AG09309 (cell line): ENCODE data around the gene FADS2.

Experiments
- DNase-seq: peaks from one replicate; pipeline ENCODE4 v3.0.0-alpha.2; 2010; ENCODE audit warnings: low read depth
- H3K4me3 ChIP-seq: 2 replicates; pipeline ENCODE4 v1.5.1; 2011; ENCODE audit warnings: mild to moderate bottlenecking, low read depth, low read length, moderate library complexity; ENCODE audit not compliant: control insufficient read depth
- TF ChIP-seq, protein P1 (sequence below): IDR thresholded peaks from 2 replicates; pipeline ENCODE4 v1.5.1; 2011; ENCODE audit warnings: mild to moderate bottlenecking, low read depth, low read length, inconsistent platforms; ENCODE audit not compliant: insufficient read depth, control insufficient read depth; ENCODE audit errors: missing control alignments

The FADS2 gene

DNA sequence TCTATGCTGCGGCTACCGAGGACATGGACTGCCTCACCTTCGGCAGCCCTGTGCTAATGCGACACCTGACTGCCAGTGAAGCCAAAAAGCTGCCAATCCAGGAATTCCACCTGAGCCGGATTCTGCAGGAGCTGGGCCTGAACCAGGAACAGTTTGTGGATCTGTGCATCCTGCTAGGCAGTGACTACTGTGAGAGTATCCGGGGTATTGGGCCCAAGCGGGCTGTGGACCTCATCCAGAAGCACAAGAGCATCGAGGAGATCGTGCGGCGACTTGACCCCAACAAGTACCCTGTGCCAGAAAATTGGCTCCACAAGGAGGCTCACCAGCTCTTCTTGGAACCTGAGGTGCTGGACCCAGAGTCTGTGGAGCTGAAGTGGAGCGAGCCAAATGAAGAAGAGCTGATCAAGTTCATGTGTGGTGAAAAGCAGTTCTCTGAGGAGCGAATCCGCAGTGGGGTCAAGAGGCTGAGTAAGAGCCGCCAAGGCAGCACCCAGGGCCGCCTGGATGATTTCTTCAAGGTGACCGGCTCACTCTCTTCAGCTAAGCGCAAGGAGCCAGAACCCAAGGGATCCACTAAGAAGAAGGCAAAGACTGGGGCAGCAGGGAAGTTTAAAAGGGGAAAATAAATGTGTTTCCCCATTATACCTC is 32.1 kb upstream of the FADS2 start:
- no peak for DNase-seq
- no peak overlapping the region for H3K4me3 ChIP-seq
- TF ChIP-seq, protein P1, sequence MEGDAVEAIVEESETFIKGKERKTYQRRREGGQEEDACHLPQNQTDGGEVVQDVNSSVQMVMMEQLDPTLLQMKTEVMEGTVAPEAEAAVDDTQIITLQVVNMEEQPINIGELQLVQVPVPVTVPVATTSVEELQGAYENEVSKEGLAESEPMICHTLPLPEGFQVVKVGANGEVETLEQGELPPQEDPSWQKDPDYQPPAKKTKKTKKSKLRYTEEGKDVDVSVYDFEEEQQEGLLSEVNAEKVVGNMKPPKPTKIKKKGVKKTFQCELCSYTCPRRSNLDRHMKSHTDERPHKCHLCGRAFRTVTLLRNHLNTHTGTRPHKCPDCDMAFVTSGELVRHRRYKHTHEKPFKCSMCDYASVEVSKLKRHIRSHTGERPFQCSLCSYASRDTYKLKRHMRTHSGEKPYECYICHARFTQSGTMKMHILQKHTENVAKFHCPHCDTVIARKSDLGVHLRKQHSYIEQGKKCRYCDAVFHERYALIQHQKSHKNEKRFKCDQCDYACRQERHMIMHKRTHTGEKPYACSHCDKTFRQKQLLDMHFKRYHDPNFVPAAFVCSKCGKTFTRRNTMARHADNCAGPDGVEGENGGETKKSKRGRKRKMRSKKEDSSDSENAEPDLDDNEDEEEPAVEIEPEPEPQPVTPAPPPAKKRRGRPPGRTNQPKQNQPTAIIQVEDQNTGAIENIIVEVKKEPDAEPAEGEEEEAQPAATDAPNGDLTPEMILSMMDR = no peak

- TF ChIP-seq, protein P1 = peak; percentile 79
- DNase-seq = peak; percentile 46
- no peak overlapping the region for H3K4me3 ChIP-seq
Measured at GRCh38 chr11:61797263-61797944, 30.7 kb upstream of the FADS2 start.

DNA sequence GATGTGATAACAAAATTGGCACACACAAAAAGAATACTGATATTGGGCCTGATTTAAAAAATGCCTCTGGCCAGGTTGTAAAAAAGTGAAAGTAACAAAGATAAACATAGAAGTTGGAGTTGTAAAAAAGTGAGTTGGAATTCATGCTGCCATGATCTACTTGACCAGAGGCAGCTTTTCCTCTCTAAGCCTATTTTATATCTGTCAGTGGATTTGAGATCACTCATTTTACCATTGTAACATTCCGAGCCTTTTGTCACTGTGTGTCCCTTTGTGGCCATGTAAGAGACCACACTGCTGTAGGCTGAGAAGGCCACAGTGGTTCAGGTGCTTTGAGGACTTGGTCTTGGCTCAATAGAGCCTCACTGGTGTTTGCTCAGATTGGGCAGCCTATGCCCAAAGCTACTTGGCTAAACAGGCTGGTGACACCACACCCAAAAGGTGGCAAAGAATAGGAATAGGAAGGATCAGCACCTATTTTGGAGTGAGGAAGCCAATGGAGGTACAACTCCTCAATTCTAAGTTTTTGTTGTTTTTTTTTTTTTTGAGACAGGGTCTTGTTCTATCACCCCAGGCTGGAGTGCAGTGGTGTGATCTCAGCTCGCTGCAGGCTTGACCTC is 28.3 kb upstream of the FADS2 start:
- TF ChIP-seq, protein P1 = no peak
- H3K4me3 ChIP-seq = no peak overlapping the region
- DNase-seq = no peak

DNA sequence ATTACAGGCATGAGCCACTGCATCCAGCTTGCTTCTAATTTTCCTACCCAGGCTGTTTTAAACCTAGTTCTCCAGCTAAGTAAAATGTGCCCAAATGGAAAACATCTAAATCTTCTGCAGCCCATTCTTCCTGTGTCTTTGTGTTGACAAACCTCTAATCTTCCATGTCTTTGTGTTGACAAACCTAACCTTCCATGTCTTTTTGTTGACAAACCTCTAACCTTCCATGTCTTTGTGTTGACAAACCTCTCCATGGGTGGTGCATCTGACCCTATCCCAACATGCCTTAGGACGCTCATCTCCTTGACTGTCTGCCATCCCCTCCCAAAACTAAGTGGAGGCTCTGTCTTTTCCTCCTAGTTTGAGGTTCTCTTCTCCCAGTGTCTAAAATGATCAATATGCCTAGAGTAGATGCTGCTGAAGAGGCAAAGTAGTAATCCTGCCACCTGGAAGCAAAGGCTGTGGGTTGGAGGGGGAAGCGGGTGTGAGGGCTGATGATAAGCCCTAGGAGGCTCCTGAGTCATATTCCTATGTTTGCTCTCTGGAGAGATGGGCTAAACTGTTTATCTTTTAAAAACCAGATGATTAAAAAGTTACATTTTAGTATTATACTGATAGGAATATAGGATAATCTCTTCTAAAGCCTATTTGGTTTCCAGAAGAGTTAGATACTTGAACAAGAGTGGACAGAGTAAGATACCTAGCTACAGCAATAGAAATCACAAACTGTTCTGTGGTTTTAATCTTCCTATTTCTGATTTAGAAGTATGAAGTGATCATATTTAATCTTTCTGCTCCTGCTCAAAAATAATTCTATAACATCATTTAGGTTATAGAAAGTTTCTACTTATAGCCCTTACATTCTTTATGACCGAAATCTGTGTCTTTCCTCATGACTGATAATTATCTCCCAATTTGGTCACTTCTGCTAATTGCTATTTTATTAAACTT is 27.5 kb upstream of the FADS2 start:
- H3K4me3 ChIP-seq = no peak overlapping the region
- DNase-seq = no peak
- TF ChIP-seq, protein P1 = no peak

- no peak overlapping the region for H3K4me3 ChIP-seq
- TF ChIP-seq, protein P1 = no peak
- DNase-seq = no peak
Measured at GRCh38 chr11:61802605-61803004, 25.5 kb upstream of the FADS2 start.
